H1 (cell line): ENCODE measurements around the gene ECE2. TPM values are rescaled to one million over a fixed set of nuclear protein-coding genes. Genes with fewer than 3 reads are reported as not detected.
A peak's percentile ranks its signal among the peaks of the same experiment; 100 is the strongest.

Experiments
- CTCF ChIA-PET: fragments of 300-600 bp; sonication (Branson Sonifier 250); formaldehyde crosslinking; loops from one replicate; lab custom pipeline; 2021; ENCODE audit not compliant: partially characterized antibody; lab: Charles Lee
- POLR2A ChIA-PET: fragments of 300-600 bp; sonication (Branson Sonifier 250); formaldehyde crosslinking; loops from one replicate; lab custom pipeline; 2021; ENCODE audit warnings: inconsistent platforms; ENCODE audit not compliant: partially characterized antibody; lab: Charles Lee
- DNase-seq, 2 experiments: peaks; one replicate each; pipeline versions ENCODE4 v3.0.0 to v3.0.0-alpha.2; 2010 to 2022; ENCODE audit warnings: low spot score in 2 of 2, low read depth in 1 of 2, mixed read lengths in 1 of 2
- FAIRE-seq: peaks from 2 replicates; lab custom pipeline; 2011; peaks lifted over from hg19 to GRCh38; lab: Jason Lieb, UNC
- H2AFZ ChIP-seq: 2 replicates; pipeline ENCODE4 v1.8.1; 2012; ENCODE audit warnings: low read length, inconsistent platforms
- H2AK5ac ChIP-seq: 2 replicates; pipeline ENCODE4 v1.6.1; 2013; ENCODE audit warnings: low read depth, low read length
- H2BK120ac ChIP-seq: replicated peaks from 2 replicates; pipeline ENCODE3; 2013; ENCODE audit warnings: low read depth, low read length, inconsistent platforms
- H2BK12ac ChIP-seq: 2 replicates; pipeline ENCODE4 v1.6.1; 2013; ENCODE audit warnings: low read depth, low read length
- H2BK15ac ChIP-seq: 2 replicates; pipeline ENCODE4 v1.6.1; 2013; ENCODE audit warnings: low read length
- H2BK20ac ChIP-seq: 2 replicates; pipeline ENCODE4 v1.6.1; 2013; ENCODE audit warnings: low read length
- H2BK5ac ChIP-seq: 2 replicates; pipeline ENCODE4 v1.6.1; 2013; ENCODE audit warnings: low read depth, low read length
- H3K14ac ChIP-seq: 2 replicates; pipeline ENCODE4 v1.6.1; 2013; ENCODE audit warnings: inconsistent platforms; ENCODE audit not compliant: insufficient read length
- H3K18ac ChIP-seq: 2 replicates; pipeline ENCODE4 v1.6.1; 2013; ENCODE audit warnings: low read length; ENCODE audit errors: extremely low read depth
- H3K23ac ChIP-seq: 2 replicates; pipeline ENCODE4 v1.6.1; 2013; ENCODE audit warnings: inconsistent platforms; ENCODE audit not compliant: insufficient read length
- H3K23me2 ChIP-seq: 2 replicates; pipeline ENCODE4 v1.6.1; 2013; ENCODE audit warnings: low read depth, low read length
- H3K27ac ChIP-seq: 2 replicates; pipeline ENCODE4 v1.6.1; 2011; ENCODE audit warnings: low read depth, low read length, inconsistent platforms
- H3K27me3 ChIP-seq, 4 experiments: replicated peaks in 1 of 4; 1 replicate in 1 of 4; 2 replicates in 3 of 4; pipeline versions ENCODE4 v1.6.1 to v1.8.1; 2011 to 2013; ENCODE audit warnings: low read length in 3 of 4, mild to moderate bottlenecking in 3 of 4, inconsistent platforms in 2 of 4, mixed read lengths in 2 of 4, moderate library complexity in 1 of 4; ENCODE audit not compliant: control insufficient read depth in 3 of 4, insufficient read depth in 3 of 4; ENCODE audit errors: extremely low read depth in 1 of 4
- H3K36me3 ChIP-seq, 4 experiments: 2 replicates each; pipeline versions ENCODE4 v1.6.1 to v1.8.1; 2011 to 2013; ENCODE audit warnings: mild to moderate bottlenecking in 4 of 4, low read length in 3 of 4, moderate library complexity in 2 of 4, control low read depth in 1 of 4, inconsistent platforms in 1 of 4; ENCODE audit not compliant: insufficient read depth in 4 of 4, control insufficient read depth in 2 of 4
- H3K4ac ChIP-seq: replicated peaks from 2 replicates; pipeline ENCODE3; 2013; ENCODE audit warnings: low read length, low read depth, mixed read lengths, inconsistent platforms; ENCODE audit not compliant: insufficient read length
- H3K4me1 ChIP-seq, 4 experiments: replicated peaks in 1 of 4; 1 replicate in 1 of 4; 2 replicates in 3 of 4; pipeline versions ENCODE4 v1.6.1 to v1.8.1; 2011 to 2013; ENCODE audit warnings: low read length in 3 of 4, inconsistent platforms in 2 of 4, mixed read lengths in 1 of 4; ENCODE audit not compliant: insufficient read depth in 4 of 4, control insufficient read depth in 3 of 4
- H3K4me2 ChIP-seq, 2 experiments: 2 replicates each; pipeline versions ENCODE4 v1.6.1 to v1.8.1; 2011 to 2013; ENCODE audit warnings: low read depth in 2 of 2, low read length in 2 of 2, control low read depth in 1 of 2, inconsistent platforms in 1 of 2, mild to moderate bottlenecking in 1 of 2; ENCODE audit not compliant: insufficient read depth in 1 of 2
- H3K4me3 ChIP-seq, 4 experiments: fragments of 200-600, 300-600 bp in 1 of 4; sonication (generic), shearing (Covaris generic), sonication (Bioruptor Twin) in 1 of 4; 2 replicates each; pipeline versions ENCODE4 v1.5.1 to v1.8.1; 2011 to 2016; ENCODE audit warnings: low read length in 4 of 4, low read depth in 3 of 4, control low read depth in 2 of 4, inconsistent platforms in 2 of 4, mild to moderate bottlenecking in 2 of 4, mixed read lengths in 1 of 4, moderate library complexity in 1 of 4; ENCODE audit not compliant: insufficient read depth in 2 of 4; ENCODE audit errors: extremely low read depth in 1 of 4
- H3K56ac ChIP-seq: replicated peaks from 2 replicates; pipeline ENCODE3; 2013; ENCODE audit warnings: low read depth, mild to moderate bottlenecking, mixed read lengths, low read length, inconsistent platforms; ENCODE audit not compliant: insufficient read length
- H3K79me1 ChIP-seq: 2 replicates; pipeline ENCODE4 v1.6.1; 2013; ENCODE audit warnings: low read depth, low read length, control low read depth
- H3K79me2 ChIP-seq, 2 experiments: 2 replicates each; pipeline versions ENCODE4 v1.6.1 to v1.8.1; 2012 to 2013; ENCODE audit warnings: low read length in 2 of 2, mild to moderate bottlenecking in 2 of 2, inconsistent platforms in 1 of 2; ENCODE audit not compliant: insufficient read depth in 2 of 2, control insufficient read depth in 1 of 2
- H3K9ac ChIP-seq, 4 experiments: replicated peaks in 1 of 4; 1 replicate in 1 of 4; 2 replicates in 3 of 4; pipeline versions ENCODE4 v1.6.1 to v1.8.1; 2011 to 2013; ENCODE audit warnings: low read depth in 3 of 4, low read length in 3 of 4, control low read depth in 2 of 4, mild to moderate bottlenecking in 2 of 4, moderate library complexity in 2 of 4, inconsistent platforms in 1 of 4; ENCODE audit errors: extremely low read depth in 1 of 4
- H3K9me3 ChIP-seq, 2 experiments: 2 replicates each; pipeline versions ENCODE4 v1.6.1 to v1.8.1; 2012 to 2013; ENCODE audit warnings: mild to moderate bottlenecking in 2 of 2, moderate library complexity in 2 of 2, control low read depth in 1 of 2, inconsistent platforms in 1 of 2, low read depth in 1 of 2, low read length in 1 of 2, mixed read lengths in 1 of 2; ENCODE audit not compliant: insufficient read depth in 2 of 2
- H4K20me1 ChIP-seq, 2 experiments: replicated peaks in 1 of 2; 2 replicates each; pipeline versions ENCODE3 to v1.8.1; 2011 to 2013; ENCODE audit warnings: inconsistent platforms in 2 of 2, low read length in 2 of 2, mild to moderate bottlenecking in 1 of 2; ENCODE audit not compliant: insufficient read depth in 2 of 2, control insufficient read depth in 1 of 2
- H4K5ac ChIP-seq: 2 replicates; pipeline ENCODE4 v1.6.1; 2013; ENCODE audit warnings: low read length, low read depth, mixed read lengths, inconsistent platforms; ENCODE audit not compliant: insufficient read length
- H4K8ac ChIP-seq: 2 replicates; pipeline ENCODE4 v1.8.0; 2013; ENCODE audit warnings: mild to moderate bottlenecking, moderate library complexity, low read length, inconsistent platforms; ENCODE audit not compliant: insufficient read depth; ENCODE audit errors: extremely low read depth
- H4K91ac ChIP-seq: replicated peaks from 2 replicates; pipeline ENCODE3; 2013; ENCODE audit warnings: low read length, mixed read lengths, inconsistent platforms; ENCODE audit not compliant: insufficient read length
- ATF2 ChIP-seq: IDR thresholded peaks from 2 replicates; pipeline ENCODE4 v1.6.1; 2012; ENCODE audit warnings: low read length, inconsistent platforms
- BACH1 ChIP-seq: IDR thresholded peaks from 2 replicates; pipeline ENCODE4 v1.6.1; 2012; ENCODE audit warnings: low read length, improper control_type of control experiment
- CBX8 ChIP-seq: fragments of 300-800, 300-1000 bp; sonication (generic); IDR thresholded peaks from 2 replicates; pipeline ENCODE4 v1.7.1; 2016; ENCODE audit warnings: low read depth, low read length, borderline replicate concordance
- CEBPB ChIP-seq: IDR thresholded peaks from 2 replicates; pipeline ENCODE4 v1.6.1; 2012; ENCODE audit warnings: low read depth, low read length
- NRF1 ChIP-seq: IDR thresholded peaks from 2 replicates; pipeline ENCODE4 v1.6.1; 2011; ENCODE audit warnings: mild to moderate bottlenecking, low read depth, low read length, improper control_type of control experiment
- POLR2AphosphoS5 ChIP-seq: IDR thresholded peaks from 2 replicates; pipeline ENCODE4 v1.6.1; 2011; ENCODE audit warnings: low read depth, low read length
- POU5F1 ChIP-seq: IDR thresholded peaks from 2 replicates; pipeline ENCODE4 v1.6.1; 2011; ENCODE audit warnings: low read depth, mild to moderate bottlenecking, low read length, moderate library complexity
- SAP30 ChIP-seq: fragments of 300-600 bp; sonication (generic); IDR thresholded peaks from 2 replicates; pipeline ENCODE4 v1.7.1; 2012; ENCODE audit warnings: low read length, moderate library complexity, mild to moderate bottlenecking, inconsistent platforms; ENCODE audit not compliant: insufficient read depth, insufficient replicate concordance
- SIRT6 ChIP-seq: IDR thresholded peaks from one replicate; pipeline ENCODE4 v1.7.1; 2012; ENCODE audit warnings: low read length, inconsistent platforms
- SIX5 ChIP-seq: IDR thresholded peaks from 2 replicates; pipeline ENCODE4 v1.6.1; 2011; ENCODE audit warnings: mild to moderate bottlenecking, low read depth, low read length
- SP1 ChIP-seq: IDR thresholded peaks from 2 replicates; pipeline ENCODE4 v1.6.1; 2011; ENCODE audit warnings: low read depth, low read length
- TAF1 ChIP-seq: IDR thresholded peaks from 2 replicates; pipeline ENCODE4 v1.6.1; 2011; ENCODE audit warnings: mild to moderate bottlenecking, low read depth, low read length
- WGBS, 2 experiments: shearing (Covaris generic) in 1 of 2; methylation state at CpG; one replicate each; pipeline versions ENCODE4 v1.1.6 to v1.1.7; 2013 to 2015; ENCODE audit warnings: low lambda C conversion rate in 2 of 2, mixed read lengths in 2 of 2, inconsistent platforms in 1 of 2, low coverage in 1 of 2, missing lambda C conversion rate in 1 of 2; ENCODE audit not compliant: insufficient replicate concordance in 2 of 2, insufficient coverage in 1 of 2, insufficient read length in 1 of 2; ENCODE audit errors: extremely low coverage in 1 of 2, missing lambda C conversion rate in 1 of 2; 5-methylcytosine and 5-hydroxymethylcytosine counted together
- polyA plus RNA-seq, 7 experiments: library from polyadenylated mRNA; depleted of rRNA in 3 of 7; stranded (reverse) in 5 of 7; unstranded in 2 of 7; fragments of >200 nt in 5 of 7; fragments of 200-250 nt in 2 of 7; gene quantifications; 1 replicate in 5 of 7; 2 replicates in 1 of 7; 4 replicates in 1 of 7; pipeline versions ENCODE4 v1.2.1 to v1.2.3, GENCODE V29; 2011 to 2013; ENCODE audit warnings: missing spikeins in 2 of 7, mixed read lengths in 2 of 7
- total RNA-seq: library from RNA; stranded (reverse); fragmentation: NEBNext Ultra II Directional; extraction: Animal tissue kit (Norgen Biotek cat#: 25700); gene quantifications from 2 replicates; pipeline ENCODE4 v1.2.1, GENCODE V29; 2021

Gene ECE2
- total and polyA plus RNA-seq, 2 of the 8 experiments (the other 6 are each of a cell fraction or from before 2014, with no cell fraction given), result 0.44 to 0.86 TPM

- H3K27me3 ChIP-seq, result no peaks in the 10 kb centered on the region
- H3K4ac ChIP-seq, result no peak overlapping the region
- no peak overlapping the region for H2AFZ ChIP-seq
- H4K91ac ChIP-seq, result no peak overlapping the region
- FAIRE-seq, result no peak
- H3K23me2 ChIP-seq, result no peaks in the 10 kb centered on the region; the same call in 1 of the 2 replicates
- H3K4me3 ChIP-seq, result no peak overlapping the region; a peak in 1 of 8 replicates
- no peak overlapping the region for H3K27ac ChIP-seq
- H3K23ac ChIP-seq, result no peak overlapping the region
- H3K4me1 ChIP-seq, result peaks cover 3 to 9% (median 6%) of the 10 kb centered on the region in 4 experiments
- no peak overlapping the region for H4K5ac ChIP-seq
- H4K20me1 ChIP-seq, result peaks cover 34 to 40% of the 10 kb centered on the region in 2 experiments
- POLR2A ChIA-PET, result interaction anchor here (1.1 to 12.3 kb wide), 6 partner anchors 10 to 29 kb away, joined by 3 to 148 read pairs (median 24); partner anchors contain the start of gene FAM131A
- H2BK20ac ChIP-seq, result no peak overlapping the region
- TF ChIP-seq SIRT6 (no peak), POLR2AphosphoS5 (no peak), SIX5 (no peak), NRF1 (no peak), SP1 (no peak), SAP30 (no peak), POU5F1 (no peak), TAF1 (no peak), ATF2 (no peak), CEBPB (no peak), BACH1 (no peak), CBX8 (no peak)
- H3K79me2 ChIP-seq, result peaks cover 37 to 62% of the 10 kb centered on the region in 2 experiments
- CTCF ChIA-PET, result interaction anchor here (1.0 to 1.9 kb wide), 3 partner anchors 10 to 28 kb away, joined by 4 to 5 read pairs (median 4); no protein-coding TSS in a partner anchor
- H3K18ac ChIP-seq, result no peak overlapping the region
- no peak overlapping the region for H2BK12ac ChIP-seq
- peak overlapping the region; percentile 85 to 97; a peak in 2 of 4 replicates for H3K4me2 ChIP-seq
- 85% methylated on average over 5 of the region's 5 CpGs; no CpG with 5 or more reads in 1 of the 2 experiments for WGBS, 2 experiments
- H3K36me3 ChIP-seq, result peaks cover 25 to 55% (median 39%) of the 10 kb centered on the region in 4 experiments
- H2AK5ac ChIP-seq, result no peak overlapping the region
- no peak overlapping the region for H3K9ac ChIP-seq
- H3K14ac ChIP-seq, result no peak overlapping the region
- H3K79me1 ChIP-seq, result peaks cover 11% of the 10 kb centered on the region
- no peak for DNase-seq
- peak overlapping the region; percentile 7; the same call in 1 of the 2 replicates for H4K8ac ChIP-seq
- H2BK120ac ChIP-seq, result no peak overlapping the region
- no peak overlapping the region for H2BK15ac ChIP-seq
- H3K9me3 ChIP-seq, result no peaks in the 10 kb centered on the region
- H2BK5ac ChIP-seq, result no peak overlapping the region
- no peak overlapping the region for H3K56ac ChIP-seq
These were observed 41.4 kb downstream of the ECE2 start for GRCh38 chr3:184317201-184317600.
